GM12878 (cell line): ENCODE results near the gene DUSP22. TPM values are rescaled to one million over a fixed set of nuclear protein-coding genes. Genes with fewer than 3 reads are reported as not detected.

ENCODE experiments used
- ATAC-seq: fragments of 200-7000 bp; cut with Tn5 transposase; 3 replicates; pipeline ENCODE4 v1.9.1; 2020; ENCODE audit warnings: mild to moderate bottlenecking, moderate library complexity
- BruUV-seq: library from RNA; stranded (reverse); fragments of 400-500 nt; replicated peaks from 2 replicates; lab custom pipeline; 2021; lab: Mats Ljungman, UMichigan
- CTCF ChIA-PET: fragments of 300-600 bp; sonication (Branson Sonifier 250); formaldehyde crosslinking; extraction: SDS; loops from one replicate; lab custom pipeline; 2021; ENCODE audit warnings: inconsistent platforms; lab: Yijun Ruan, JAX
- POLR2A ChIA-PET: fragments of 350-600 bp; formaldehyde crosslinking; extraction: SDS; loops from one replicate; lab custom pipeline; 2021; ENCODE audit warnings: inconsistent platforms; lab: Charles Lee
- RAD21 ChIA-PET: fragments of 300-600 bp; sonication (Branson Sonifier 250); formaldehyde crosslinking; loops from one replicate; lab custom pipeline; 2023; ENCODE audit warnings: antibody characterized with exemption; ENCODE audit not compliant: unreplicated experiment; lab: Charles Lee
- SMC1A ChIA-PET: fragments of 300-600 bp; sonication (Branson Sonifier 250); formaldehyde crosslinking; loops from one replicate; lab custom pipeline; 2023; ENCODE audit not compliant: unreplicated experiment, uncharacterized antibody; lab: Charles Lee
- DNase-seq: peaks from one replicate; pipeline ENCODE4 v3.0.0-alpha.2; 2011; ENCODE audit warnings: low read depth, low spot score
- FAIRE-seq: peaks from 3 replicates; lab custom pipeline; 2011; peaks lifted over from hg19 to GRCh38; lab: Jason Lieb, UNC
- H2AFZ ChIP-seq: 2 replicates; pipeline ENCODE4 v1.6.0; 2011; ENCODE audit warnings: low read depth, low read length, control low read depth; ENCODE audit not compliant: control insufficient read depth
- H3K27ac ChIP-seq: 2 replicates; pipeline ENCODE4 v1.5.1; 2011; ENCODE audit warnings: control low read depth; ENCODE audit not compliant: control insufficient read depth, insufficient read depth
- H3K27me3 ChIP-seq, 2 experiments: replicated peaks in 1 of 2; 2 replicates each; pipeline versions ENCODE4 v1.6.0 to v1.6.1; 2011; ENCODE audit warnings: low read length in 1 of 2; ENCODE audit not compliant: control insufficient read depth in 2 of 2, insufficient read depth in 2 of 2
- H3K36me3 ChIP-seq, 2 experiments: 2 replicates each; pipeline ENCODE4 v1.5.1; 2011; ENCODE audit warnings: low read length in 1 of 2; ENCODE audit not compliant: control insufficient read depth in 2 of 2, insufficient read depth in 2 of 2
- H3K4me1 ChIP-seq: 2 replicates; pipeline ENCODE4 v1.6.1; 2011; ENCODE audit warnings: mild to moderate bottlenecking, low read length, moderate library complexity, mixed read lengths; ENCODE audit not compliant: control insufficient read depth, insufficient read depth
- H3K4me2 ChIP-seq: 2 replicates; pipeline ENCODE4 v1.6.0; 2011; ENCODE audit warnings: control low read depth; ENCODE audit not compliant: control insufficient read depth, insufficient read depth
- H3K4me3 ChIP-seq: fragments of 200-600 bp; sonication (generic); 2 replicates; pipeline ENCODE4 v1.5.1; 2016
- H3K79me2 ChIP-seq: 2 replicates; pipeline ENCODE4 v1.6.0; 2011; ENCODE audit warnings: low read length; ENCODE audit not compliant: control insufficient read depth, insufficient read depth
- H3K9ac ChIP-seq: 2 replicates; pipeline ENCODE4 v1.8.0; 2011; ENCODE audit warnings: low read length, control low read depth, mixed read lengths; ENCODE audit not compliant: control insufficient read depth, insufficient read depth
- H3K9me3 ChIP-seq: replicated peaks from 3 replicates; pipeline ENCODE4 v1.5.1; 2011; ENCODE audit warnings: mild to moderate bottlenecking, low read length; ENCODE audit not compliant: control insufficient read depth, insufficient read depth
- H4K20me1 ChIP-seq: 2 replicates; pipeline ENCODE4 v1.6.0; 2011; ENCODE audit not compliant: control insufficient read depth, insufficient read depth
- ATF2 ChIP-seq: IDR thresholded peaks from 2 replicates; pipeline ENCODE4 v1.6.1; 2012; ENCODE audit warnings: low read length, inconsistent platforms
- ATF7 ChIP-seq: fragments of 450-650 bp; IDR thresholded peaks from 2 replicates; pipeline ENCODE4 v1.6.1; 2016; ENCODE audit warnings: low read depth, mild to moderate bottlenecking
- FOXM1 ChIP-seq: IDR thresholded peaks from 2 replicates; pipeline ENCODE4 v1.6.1; 2012; ENCODE audit warnings: low read depth, mild to moderate bottlenecking, inconsistent platforms, low read length, moderate library complexity
- HCFC1 ChIP-seq: fragments of 150-350 bp; IDR thresholded peaks from 2 replicates; pipeline ENCODE4 v1.6.1; 2014; ENCODE audit warnings: low read length
- IKZF1 ChIP-seq: fragments of 450-650 bp; conservative IDR thresholded peaks from 2 replicates; pipeline ENCODE4 v1.6.1; 2017; ENCODE audit warnings: antibody characterized with exemption, mild to moderate bottlenecking
- JUNB ChIP-seq: IDR thresholded peaks from 2 replicates; pipeline ENCODE4 v1.6.1; 2016; ENCODE audit warnings: antibody characterized with exemption, mild to moderate bottlenecking
- NFYA ChIP-seq: IDR thresholded peaks from 2 replicates; pipeline ENCODE4 v1.6.1; 2011; ENCODE audit warnings: low read depth, mild to moderate bottlenecking, low read length, improper control_type of control experiment, borderline replicate concordance
- PML ChIP-seq: IDR thresholded peaks from 2 replicates; pipeline ENCODE4 v1.6.1; 2012; ENCODE audit warnings: low read length, inconsistent platforms
- POLR2A ChIP-seq: IDR thresholded peaks from 2 replicates; pipeline ENCODE4 v1.6.1; 2011; ENCODE audit warnings: low read depth, mild to moderate bottlenecking, low read length
- POLR2AphosphoS5 ChIP-seq: IDR thresholded peaks from 2 replicates; pipeline ENCODE4 v1.6.1; 2011; ENCODE audit warnings: mild to moderate bottlenecking, low read length, inconsistent platforms
- RELA ChIP-seq: fragments of 450-650 bp; IDR thresholded peaks from 2 replicates; pipeline ENCODE4 v1.8.0; 2014; ENCODE audit warnings: borderline replicate concordance; ENCODE audit not compliant: partially characterized antibody
- SIX5 ChIP-seq: IDR thresholded peaks from 2 replicates; pipeline ENCODE4 v1.6.1; 2011; ENCODE audit warnings: mild to moderate bottlenecking, low read depth, low read length, moderate library complexity; ENCODE audit not compliant: severe bottlenecking
- SMAD5 ChIP-seq: IDR thresholded peaks from 2 replicates; pipeline ENCODE4 v1.6.1; 2016; ENCODE audit warnings: antibody characterized with exemption, low read depth
- STAT3 ChIP-seq: IDR thresholded peaks from 2 replicates; pipeline ENCODE4 v1.6.1; 2011; ENCODE audit warnings: low read depth, low read length, improper control_type of control experiment
- USF2 ChIP-seq: IDR thresholded peaks from 2 replicates; pipeline ENCODE4 v1.6.1; 2011; ENCODE audit warnings: low read depth, low read length, improper control_type of control experiment, borderline replicate concordance
- ZBED1 ChIP-seq: IDR thresholded peaks from 2 replicates; pipeline ENCODE4 v1.6.1; 2016; ENCODE audit warnings: borderline replicate concordance
- WGBS: methylation state at CpG from one replicate; pipeline ENCODE4 v1.1.6; 2016; ENCODE audit warnings: low lambda C conversion rate; ENCODE audit not compliant: insufficient replicate concordance, insufficient coverage; ENCODE audit errors: missing lambda C conversion rate; 5-methylcytosine and 5-hydroxymethylcytosine counted together
- in situ Hi-C: fragments of 300-500 bp; cut with MboI; formaldehyde crosslinking; loops from 9 replicates; pipeline ENCODE4 v1.14.3; 2018; ENCODE audit warnings: mixed read lengths
- intact Hi-C: fragments of 100-400 bp; cut with micrococcal nuclease; formaldehyde crosslinking; loops from one replicate; pipeline ENCODE4 v1.14.2; 2022; ENCODE audit not compliant: unreplicated experiment
- polyA plus RNA-seq, 11 experiments: library from polyadenylated mRNA; depleted of rRNA in 4 of 11; unstranded in 6 of 11; stranded (reverse) in 5 of 11; fragments of >200 nt; fragmentation: Nextera tagmentation in 4 of 11; fragmentation: Illumina TruSeq in 1 of 11; extraction: Ambion mirVana in 4 of 11; extraction: Trizol in 1 of 11; gene quantifications; 1 replicate in 1 of 11; 2 replicates in 10 of 11; pipeline versions ENCODE4 v1.2.1 to v1.2.3, GENCODE V29; 2011 to 2016; ENCODE audit warnings: inconsistent platforms in 2 of 11, missing spikeins in 2 of 11, low read depth in 1 of 11
- total RNA-seq, 4 experiments: library from RNA; depleted of rRNA in 3 of 4; stranded (reverse); fragments of >200 nt in 3 of 4; fragmentation: Illumina TruSeq in 1 of 4; extraction: Trizol in 1 of 4; gene quantifications; 2 replicates each; pipeline versions ENCODE4 v1.2.1 to v1.2.3, GENCODE V29; 2013 to 2021
- TF ChIP-seq, protein P1 (sequence below): fragments of 450-650 bp; IDR thresholded peaks from 2 replicates; pipeline ENCODE4 v1.6.1; 2016; ENCODE audit warnings: mild to moderate bottlenecking

DUSP22 gene
- total and polyA plus RNA-seq, 10 of the 15 experiments (the other 5 are each of a cell fraction or from before 2014, with no cell fraction given), result 78.9 to 156 (median 107) TPM

GRCh38 chr6:397604-398003 lies 105.3 kb downstream of the DUSP22 start:
- DNase-seq, result no peak
- TF ChIP-seq NFYA (no peak), ZBED1 (0 out of 2 replicates have a peak, but pooled peaks have one; percentile 25), RELA (no peak), STAT3 (no peak), PML (0 out of 2 replicates have a peak, but pooled peaks have one; percentile 29), IKZF1 (no peak), HCFC1 (no peak), USF2 (no peak), ATF7 (no peak), POLR2A (peak; percentile 68), FOXM1 (no peak), JUNB (no peak), SIX5 (no peak), ATF2 (peak; percentile 21; the same call in 1 of the 2 replicates), SMAD5 (0 out of 2 replicates have a peak, but pooled peaks have one; percentile 44), POLR2AphosphoS5 (peak; percentile 67)
- TF ChIP-seq, protein P1, sequence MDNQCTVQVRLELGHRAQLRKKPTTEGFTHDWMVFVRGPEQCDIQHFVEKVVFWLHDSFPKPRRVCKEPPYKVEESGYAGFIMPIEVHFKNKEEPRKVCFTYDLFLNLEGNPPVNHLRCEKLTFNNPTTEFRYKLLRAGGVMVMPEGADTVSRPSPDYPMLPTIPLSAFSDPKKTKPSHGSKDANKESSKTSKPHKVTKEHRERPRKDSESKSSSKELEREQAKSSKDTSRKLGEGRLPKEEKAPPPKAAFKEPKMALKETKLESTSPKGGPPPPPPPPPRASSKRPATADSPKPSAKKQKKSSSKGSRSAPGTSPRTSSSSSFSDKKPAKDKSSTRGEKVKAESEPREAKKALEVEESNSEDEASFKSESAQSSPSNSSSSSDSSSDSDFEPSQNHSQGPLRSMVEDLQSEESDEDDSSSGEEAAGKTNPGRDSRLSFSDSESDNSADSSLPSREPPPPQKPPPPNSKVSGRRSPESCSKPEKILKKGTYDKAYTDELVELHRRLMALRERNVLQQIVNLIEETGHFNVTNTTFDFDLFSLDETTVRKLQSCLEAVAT, result 0 out of 2 replicates have a peak, but pooled peaks have one; percentile 5
- TF ChIP-seq, all 136 proteins: peak for 7
- H3K9ac ChIP-seq, result peak overlapping the region; percentile 53
- CTCF ChIA-PET, result interaction anchor here (0.8 to 5.1 kb wide), 20 partner anchors 8 to 208 kb away, joined by 3 to 33 read pairs (median 4); no protein-coding TSS in a partner anchor
- H4K20me1 ChIP-seq, result peaks cover 32% of the 10 kb centered on the region
- FAIRE-seq, result no peak
- BruUV-seq, result no TSS peak
- no peaks in the 10 kb centered on the region for H3K27me3 ChIP-seq
- peak overlapping the region; percentile 76 for H3K4me2 ChIP-seq
- RAD21 ChIA-PET, result interaction anchor here (0.6 to 5.1 kb wide), 29 partner anchors 7 to 208 kb away, joined by 3 to 43 read pairs (median 6); partner anchors contain the start of gene DUSP22
- WGBS, result 53% methylated on average over 5 of the region's 5 CpGs
- ATAC-seq, result no peak
- intact Hi-C loops (no loop called here), in situ Hi-C loops (loop anchor here (5.0 to 10.0 kb wide), 2 partner anchors 183 to 210 kb away; no protein-coding TSS in a partner anchor)
- peak overlapping the region; percentile 62 for H3K4me3 ChIP-seq
- H3K36me3 ChIP-seq, result peaks cover 52 to 68% of the 10 kb centered on the region in 2 experiments
- peaks cover 38% of the 10 kb centered on the region for H3K4me1 ChIP-seq
- SMC1A ChIA-PET, result interaction anchor here (0.8 to 13.5 kb wide), 34 partner anchors 8 to 209 kb away, joined by 3 to 185 read pairs (median 5); no protein-coding TSS in a partner anchor
- H3K79me2 ChIP-seq, result peaks cover 96% of the 10 kb centered on the region
- POLR2A ChIA-PET, result interaction anchor here (0.8 to 1.8 kb wide), 20 partner anchors 10 to 182 kb away, joined by 3 to 8 read pairs (median 3); no protein-coding TSS in a partner anchor
- peak overlapping the region; percentile 43; the same call in 1 of the 2 replicates for H3K27ac ChIP-seq
- H2AFZ ChIP-seq, result no peak overlapping the region
- H3K9me3 ChIP-seq, result no peaks in the 10 kb centered on the region
